H1 (cell line): Measurements from ENCODE around the gene ZNF521. TPM values are rescaled to one million over a fixed set of nuclear protein-coding genes. Genes with fewer than 3 reads are reported as not detected.

Experiments used
- CTCF ChIA-PET: fragments of 300-600 bp; sonication (Branson Sonifier 250); formaldehyde crosslinking; loops from one replicate; lab custom pipeline; 2021; ENCODE audit not compliant: partially characterized antibody; lab: Charles Lee
- POLR2A ChIA-PET: fragments of 300-600 bp; sonication (Branson Sonifier 250); formaldehyde crosslinking; loops from one replicate; lab custom pipeline; 2021; ENCODE audit warnings: inconsistent platforms; ENCODE audit not compliant: partially characterized antibody; lab: Charles Lee
- DNase-seq, 2 experiments: peaks; one replicate each; pipeline versions ENCODE4 v3.0.0 to v3.0.0-alpha.2; 2010 to 2022; ENCODE audit warnings: low spot score in 2 of 2, low read depth in 1 of 2, mixed read lengths in 1 of 2
- FAIRE-seq: peaks from 2 replicates; lab custom pipeline; 2011; peaks lifted over from hg19 to GRCh38; lab: Jason Lieb, UNC
- H2AFZ ChIP-seq: 2 replicates; pipeline ENCODE4 v1.8.1; 2012; ENCODE audit warnings: low read length, inconsistent platforms
- H2AK5ac ChIP-seq: 2 replicates; pipeline ENCODE4 v1.6.1; 2013; ENCODE audit warnings: low read depth, low read length
- H2BK120ac ChIP-seq: replicated peaks from 2 replicates; pipeline ENCODE3; 2013; ENCODE audit warnings: low read depth, low read length, inconsistent platforms
- H2BK12ac ChIP-seq: 2 replicates; pipeline ENCODE4 v1.6.1; 2013; ENCODE audit warnings: low read depth, low read length
- H2BK15ac ChIP-seq: 2 replicates; pipeline ENCODE4 v1.6.1; 2013; ENCODE audit warnings: low read length
- H2BK20ac ChIP-seq: 2 replicates; pipeline ENCODE4 v1.6.1; 2013; ENCODE audit warnings: low read length
- H2BK5ac ChIP-seq: 2 replicates; pipeline ENCODE4 v1.6.1; 2013; ENCODE audit warnings: low read depth, low read length
- H3K14ac ChIP-seq: 2 replicates; pipeline ENCODE4 v1.6.1; 2013; ENCODE audit warnings: inconsistent platforms; ENCODE audit not compliant: insufficient read length
- H3K18ac ChIP-seq: 2 replicates; pipeline ENCODE4 v1.6.1; 2013; ENCODE audit warnings: low read length; ENCODE audit errors: extremely low read depth
- H3K23ac ChIP-seq: 2 replicates; pipeline ENCODE4 v1.6.1; 2013; ENCODE audit warnings: inconsistent platforms; ENCODE audit not compliant: insufficient read length
- H3K23me2 ChIP-seq: 2 replicates; pipeline ENCODE4 v1.6.1; 2013; ENCODE audit warnings: low read depth, low read length
- H3K27ac ChIP-seq: 2 replicates; pipeline ENCODE4 v1.6.1; 2011; ENCODE audit warnings: low read depth, low read length, inconsistent platforms
- H3K27me3 ChIP-seq, 4 experiments: replicated peaks in 1 of 4; 1 replicate in 1 of 4; 2 replicates in 3 of 4; pipeline versions ENCODE4 v1.6.1 to v1.8.1; 2011 to 2013; ENCODE audit warnings: low read length in 3 of 4, mild to moderate bottlenecking in 3 of 4, inconsistent platforms in 2 of 4, mixed read lengths in 2 of 4, moderate library complexity in 1 of 4; ENCODE audit not compliant: control insufficient read depth in 3 of 4, insufficient read depth in 3 of 4; ENCODE audit errors: extremely low read depth in 1 of 4
- H3K36me3 ChIP-seq, 4 experiments: 2 replicates each; pipeline versions ENCODE4 v1.6.1 to v1.8.1; 2011 to 2013; ENCODE audit warnings: mild to moderate bottlenecking in 4 of 4, low read length in 3 of 4, moderate library complexity in 2 of 4, control low read depth in 1 of 4, inconsistent platforms in 1 of 4; ENCODE audit not compliant: insufficient read depth in 4 of 4, control insufficient read depth in 2 of 4
- H3K4ac ChIP-seq: replicated peaks from 2 replicates; pipeline ENCODE3; 2013; ENCODE audit warnings: low read length, low read depth, mixed read lengths, inconsistent platforms; ENCODE audit not compliant: insufficient read length
- H3K4me1 ChIP-seq, 4 experiments: replicated peaks in 1 of 4; 1 replicate in 1 of 4; 2 replicates in 3 of 4; pipeline versions ENCODE4 v1.6.1 to v1.8.1; 2011 to 2013; ENCODE audit warnings: low read length in 3 of 4, inconsistent platforms in 2 of 4, mixed read lengths in 1 of 4; ENCODE audit not compliant: insufficient read depth in 4 of 4, control insufficient read depth in 3 of 4
- H3K4me2 ChIP-seq, 2 experiments: 2 replicates each; pipeline versions ENCODE4 v1.6.1 to v1.8.1; 2011 to 2013; ENCODE audit warnings: low read depth in 2 of 2, low read length in 2 of 2, control low read depth in 1 of 2, inconsistent platforms in 1 of 2, mild to moderate bottlenecking in 1 of 2; ENCODE audit not compliant: insufficient read depth in 1 of 2
- H3K4me3 ChIP-seq, 4 experiments: fragments of 200-600, 300-600 bp in 1 of 4; sonication (generic), shearing (Covaris generic), sonication (Bioruptor Twin) in 1 of 4; 2 replicates each; pipeline versions ENCODE4 v1.5.1 to v1.8.1; 2011 to 2016; ENCODE audit warnings: low read length in 4 of 4, low read depth in 3 of 4, control low read depth in 2 of 4, inconsistent platforms in 2 of 4, mild to moderate bottlenecking in 2 of 4, mixed read lengths in 1 of 4, moderate library complexity in 1 of 4; ENCODE audit not compliant: insufficient read depth in 2 of 4; ENCODE audit errors: extremely low read depth in 1 of 4
- H3K56ac ChIP-seq: replicated peaks from 2 replicates; pipeline ENCODE3; 2013; ENCODE audit warnings: low read depth, mild to moderate bottlenecking, mixed read lengths, low read length, inconsistent platforms; ENCODE audit not compliant: insufficient read length
- H3K79me1 ChIP-seq: 2 replicates; pipeline ENCODE4 v1.6.1; 2013; ENCODE audit warnings: low read depth, low read length, control low read depth
- H3K79me2 ChIP-seq, 2 experiments: 2 replicates each; pipeline versions ENCODE4 v1.6.1 to v1.8.1; 2012 to 2013; ENCODE audit warnings: low read length in 2 of 2, mild to moderate bottlenecking in 2 of 2, inconsistent platforms in 1 of 2; ENCODE audit not compliant: insufficient read depth in 2 of 2, control insufficient read depth in 1 of 2
- H3K9ac ChIP-seq, 4 experiments: replicated peaks in 1 of 4; 1 replicate in 1 of 4; 2 replicates in 3 of 4; pipeline versions ENCODE4 v1.6.1 to v1.8.1; 2011 to 2013; ENCODE audit warnings: low read depth in 3 of 4, low read length in 3 of 4, control low read depth in 2 of 4, mild to moderate bottlenecking in 2 of 4, moderate library complexity in 2 of 4, inconsistent platforms in 1 of 4; ENCODE audit errors: extremely low read depth in 1 of 4
- H3K9me3 ChIP-seq, 2 experiments: 2 replicates each; pipeline versions ENCODE4 v1.6.1 to v1.8.1; 2012 to 2013; ENCODE audit warnings: mild to moderate bottlenecking in 2 of 2, moderate library complexity in 2 of 2, control low read depth in 1 of 2, inconsistent platforms in 1 of 2, low read depth in 1 of 2, low read length in 1 of 2, mixed read lengths in 1 of 2; ENCODE audit not compliant: insufficient read depth in 2 of 2
- H4K20me1 ChIP-seq, 2 experiments: replicated peaks in 1 of 2; 2 replicates each; pipeline versions ENCODE3 to v1.8.1; 2011 to 2013; ENCODE audit warnings: inconsistent platforms in 2 of 2, low read length in 2 of 2, mild to moderate bottlenecking in 1 of 2; ENCODE audit not compliant: insufficient read depth in 2 of 2, control insufficient read depth in 1 of 2
- H4K5ac ChIP-seq: 2 replicates; pipeline ENCODE4 v1.6.1; 2013; ENCODE audit warnings: low read length, low read depth, mixed read lengths, inconsistent platforms; ENCODE audit not compliant: insufficient read length
- H4K8ac ChIP-seq: 2 replicates; pipeline ENCODE4 v1.8.0; 2013; ENCODE audit warnings: mild to moderate bottlenecking, moderate library complexity, low read length, inconsistent platforms; ENCODE audit not compliant: insufficient read depth; ENCODE audit errors: extremely low read depth
- H4K91ac ChIP-seq: replicated peaks from 2 replicates; pipeline ENCODE3; 2013; ENCODE audit warnings: low read length, mixed read lengths, inconsistent platforms; ENCODE audit not compliant: insufficient read length
- CTBP2 ChIP-seq: IDR thresholded peaks from 2 replicates; pipeline ENCODE4 v1.7.0; 2011; ENCODE audit warnings: borderline replicate concordance, mild to moderate bottlenecking, moderate library complexity, mixed read lengths, low read length; ENCODE audit not compliant: insufficient read depth, insufficient read length
- CTCF ChIP-seq, 3 experiments: IDR thresholded peaks; 1 replicate in 2 of 3; 2 replicates in 1 of 3; pipeline versions ENCODE4 v1.5.1 to v1.6.1; 2011; ENCODE audit warnings: low read length in 3 of 3, mild to moderate bottlenecking in 3 of 3, inconsistent platforms in 2 of 3, low read depth in 1 of 3, moderate library complexity in 1 of 3; ENCODE audit not compliant: insufficient read depth in 1 of 3; ENCODE audit errors: control extremely low read depth in 1 of 3
- E2F6 ChIP-seq: IDR thresholded peaks from 2 replicates; pipeline ENCODE4 v1.6.1; 2012; ENCODE audit warnings: inconsistent platforms
- FOSL1 ChIP-seq: IDR thresholded peaks from 2 replicates; pipeline ENCODE4 v1.6.1; 2011; ENCODE audit warnings: mild to moderate bottlenecking, low read depth, low read length, moderate library complexity; ENCODE audit not compliant: insufficient read depth
- KDM1A ChIP-seq: fragments of 200-600, 300-600 bp; sonication (generic); IDR thresholded peaks from 2 replicates; pipeline ENCODE4 v1.7.1; 2016; ENCODE audit warnings: mild to moderate bottlenecking, low read length, borderline replicate concordance
- SP1 ChIP-seq: IDR thresholded peaks from 2 replicates; pipeline ENCODE4 v1.6.1; 2011; ENCODE audit warnings: low read depth, low read length
- ZNF274 ChIP-seq: IDR thresholded peaks from 2 replicates; pipeline ENCODE4 v1.7.0; 2012; ENCODE audit warnings: low read length, borderline replicate concordance; ENCODE audit errors: extremely low read depth
- WGBS, 2 experiments: shearing (Covaris generic) in 1 of 2; methylation state at CpG; one replicate each; pipeline versions ENCODE4 v1.1.6 to v1.1.7; 2013 to 2015; ENCODE audit warnings: low lambda C conversion rate in 2 of 2, mixed read lengths in 2 of 2, inconsistent platforms in 1 of 2, low coverage in 1 of 2, missing lambda C conversion rate in 1 of 2; ENCODE audit not compliant: insufficient replicate concordance in 2 of 2, insufficient coverage in 1 of 2, insufficient read length in 1 of 2; ENCODE audit errors: extremely low coverage in 1 of 2, missing lambda C conversion rate in 1 of 2; 5-methylcytosine and 5-hydroxymethylcytosine counted together
- polyA plus RNA-seq, 7 experiments: library from polyadenylated mRNA; depleted of rRNA in 3 of 7; stranded (reverse) in 5 of 7; unstranded in 2 of 7; fragments of >200 nt in 5 of 7; fragments of 200-250 nt in 2 of 7; gene quantifications; 1 replicate in 5 of 7; 2 replicates in 1 of 7; 4 replicates in 1 of 7; pipeline versions ENCODE4 v1.2.1 to v1.2.3, GENCODE V29; 2011 to 2013; ENCODE audit warnings: missing spikeins in 2 of 7, mixed read lengths in 2 of 7
- total RNA-seq: library from RNA; stranded (reverse); fragmentation: NEBNext Ultra II Directional; extraction: Animal tissue kit (Norgen Biotek cat#: 25700); gene quantifications from 2 replicates; pipeline ENCODE4 v1.2.1, GENCODE V29; 2021

ZNF521 gene
- total and polyA plus RNA-seq, 2 of the 8 experiments (the other 6 are each of a cell fraction or from before 2014, with no cell fraction given) = 9.5 to 15.8 TPM

- H2BK120ac ChIP-seq = no peak overlapping the region
- no peak overlapping the region for H2BK12ac ChIP-seq
- 90% methylated on average over 19 of the region's 19 CpGs; no CpG with 5 or more reads in 1 of the 2 experiments for WGBS, 2 experiments
- H2AK5ac ChIP-seq = no peak overlapping the region
- H2BK20ac ChIP-seq = no peak overlapping the region
- H3K18ac ChIP-seq = no peak overlapping the region
- H3K4me1 ChIP-seq = peaks cover 2 to 17% (median 12%) of the 10 kb centered on the region in 4 experiments
- FAIRE-seq = no peak
- H3K4ac ChIP-seq = no peak overlapping the region
- H3K9me3 ChIP-seq = no peaks in the 10 kb centered on the region
- no peak overlapping the region for H3K23ac ChIP-seq
- POLR2A ChIA-PET = no interaction called here
- no peaks in the 10 kb centered on the region for H3K79me1 ChIP-seq
- H3K9ac ChIP-seq = no peak overlapping the region
- no peaks in the 10 kb centered on the region for H3K36me3 ChIP-seq
- CTCF ChIA-PET = interaction anchor here (0.8 kb wide), 1 partner anchor 21 kb away, joined by 3 read pairs; no protein-coding TSS in a partner anchor
- no peaks in the 10 kb centered on the region for H4K20me1 ChIP-seq
- H3K4me2 ChIP-seq = no peak overlapping the region
- no peak overlapping the region for H4K8ac ChIP-seq
- no peaks in the 10 kb centered on the region for H3K27me3 ChIP-seq
- no peaks in the 10 kb centered on the region for H3K79me2 ChIP-seq
- no peak overlapping the region for H3K56ac ChIP-seq
- no peak overlapping the region for H2BK15ac ChIP-seq
- H3K27ac ChIP-seq = no peak overlapping the region
- DNase-seq = no peak
- no peak overlapping the region for H4K5ac ChIP-seq
- H3K14ac ChIP-seq = no peak overlapping the region
- H2BK5ac ChIP-seq = no peak overlapping the region
- no peak overlapping the region for H4K91ac ChIP-seq
- no peak overlapping the region for H3K4me3 ChIP-seq
- H2AFZ ChIP-seq = no peak overlapping the region
- H3K23me2 ChIP-seq = no peaks in the 10 kb centered on the region
- no peak for TF ChIP-seq CTCF (IDR thresholded peaks at IDR 0.05; ENCODE audit: control extremely low read depth in 1 of 3, insufficient read depth in 1 of 3, low read depth in 1 of 3, low read length in 3 of 3)
- no peak for TF ChIP-seq KDM1A
- TF ChIP-seq FOSL1 = no peak
- TF ChIP-seq ZNF274 = no peak
- TF ChIP-seq CTBP2 = no peak
- no peak for TF ChIP-seq SP1
- TF ChIP-seq E2F6 = no peak
These were observed 274.7 kb downstream of the ZNF521 start for GRCh38 chr18:25077038-25077943.
